CD4-positive, alpha-beta memory T cell (primary cell): ENCODE data around the gene MIA. TPM values are rescaled to one million over a fixed set of nuclear protein-coding genes. Genes with fewer than 3 reads are reported as not detected.

Source experiments
- CTCF ChIA-PET: fragments of 350-600 bp; sonication (Branson Sonifier 250); formaldehyde crosslinking; loops from one replicate; lab custom pipeline; 2021; ENCODE audit warnings: inconsistent platforms; ENCODE audit not compliant: partially characterized antibody; lab: Charles Lee
- POLR2A ChIA-PET: fragments of 350-600 bp; sonication (Branson Sonifier 250); formaldehyde crosslinking; loops from one replicate; lab custom pipeline; 2021; ENCODE audit not compliant: partially characterized antibody; lab: Charles Lee
- DNase-seq, 5 donors: peaks; one replicate each; pipeline versions ENCODE4 v3.0.0 to v3.0.0-alpha.2; 2020 to 2022; ENCODE audit warnings: mixed read lengths in 1 of 5
- H3K27ac ChIP-seq: one replicate; pipeline ENCODE4 v1.7.0; 2013; ENCODE audit warnings: low read depth, low read length
- H3K27me3 ChIP-seq: 2 replicates; pipeline ENCODE4 v1.7.0; 2013; ENCODE audit warnings: mild to moderate bottlenecking, low read length, moderate library complexity; ENCODE audit not compliant: insufficient read depth
- H3K36me3 ChIP-seq: 2 replicates; pipeline ENCODE4 v1.7.0; 2013; ENCODE audit warnings: mild to moderate bottlenecking, low read length, moderate library complexity; ENCODE audit not compliant: insufficient read depth
- H3K4me1 ChIP-seq: 2 replicates; pipeline ENCODE4 v1.7.0; 2013; ENCODE audit warnings: mild to moderate bottlenecking, low read length, moderate library complexity; ENCODE audit not compliant: insufficient read depth
- H3K4me3 ChIP-seq, 2 donors: one replicate each; pipeline ENCODE4 v1.7.0; 2013; ENCODE audit warnings: low read length in 2 of 2, mild to moderate bottlenecking in 1 of 2
- H3K9me3 ChIP-seq, 2 donors: one replicate each; pipeline ENCODE4 v1.7.0; 2013; ENCODE audit warnings: low read length in 2 of 2, control low read depth in 1 of 2; ENCODE audit not compliant: control insufficient read depth in 1 of 2
- H3K27ac Mint-ChIP-seq, 7 donors: one replicate each; pipeline ENCODE4 v1.8.0; 2020 to 2021; ENCODE audit warnings: mixed read lengths in 7 of 7, mild to moderate bottlenecking in 6 of 7, inconsistent platforms in 3 of 7, moderate library complexity in 3 of 7
- H3K27me3 Mint-ChIP-seq, 2 donors: one replicate each; pipeline ENCODE4 v1.8.0; 2020 to 2021; ENCODE audit warnings: mixed read lengths in 2 of 2
- H3K36me3 Mint-ChIP-seq, 2 donors: one replicate each; pipeline ENCODE4 v1.8.0; 2020 to 2021; ENCODE audit warnings: mixed read lengths in 2 of 2, inconsistent platforms in 1 of 2, mild to moderate bottlenecking in 1 of 2
- H3K4me1 Mint-ChIP-seq, 4 donors: one replicate each; pipeline ENCODE4 v1.8.0; 2020 to 2021; ENCODE audit warnings: mixed read lengths in 4 of 4, mild to moderate bottlenecking in 1 of 4
- H3K4me3 Mint-ChIP-seq, 8 donors: one replicate each; pipeline ENCODE4 v1.8.0; 2020 to 2021; ENCODE audit warnings: mixed read lengths in 8 of 8, mild to moderate bottlenecking in 7 of 8, moderate library complexity in 6 of 8, inconsistent platforms in 3 of 8
- H3K9me3 Mint-ChIP-seq, 8 donors: one replicate each; pipeline ENCODE4 v1.8.0; 2020 to 2021; ENCODE audit warnings: mixed read lengths in 8 of 8, mild to moderate bottlenecking in 5 of 8, inconsistent platforms in 3 of 8, moderate library complexity in 1 of 8
- intact Hi-C: fragments of 100-400 bp; cut with micrococcal nuclease; formaldehyde crosslinking; loops from one replicate; pipeline ENCODE4 v1.15.1; 2023
- polyA plus RNA-seq, 2 donors: library from polyadenylated mRNA; unstranded; fragments of 300-500 nt; fragmentation: Illumina TruSeq; gene quantifications; one replicate each; pipeline ENCODE4 v1.2.3, GENCODE V29; 2021
- total RNA-seq, 2 experiments: library from RNA; stranded (reverse); gene quantifications; one replicate each; pipeline ENCODE4 v1.2.3, GENCODE V29; 2021

MIA gene
- total and polyA plus RNA-seq, 4 experiments from 2014 or later, result 11.2 to 11.4 TPM; not detected in 2

DNA sequence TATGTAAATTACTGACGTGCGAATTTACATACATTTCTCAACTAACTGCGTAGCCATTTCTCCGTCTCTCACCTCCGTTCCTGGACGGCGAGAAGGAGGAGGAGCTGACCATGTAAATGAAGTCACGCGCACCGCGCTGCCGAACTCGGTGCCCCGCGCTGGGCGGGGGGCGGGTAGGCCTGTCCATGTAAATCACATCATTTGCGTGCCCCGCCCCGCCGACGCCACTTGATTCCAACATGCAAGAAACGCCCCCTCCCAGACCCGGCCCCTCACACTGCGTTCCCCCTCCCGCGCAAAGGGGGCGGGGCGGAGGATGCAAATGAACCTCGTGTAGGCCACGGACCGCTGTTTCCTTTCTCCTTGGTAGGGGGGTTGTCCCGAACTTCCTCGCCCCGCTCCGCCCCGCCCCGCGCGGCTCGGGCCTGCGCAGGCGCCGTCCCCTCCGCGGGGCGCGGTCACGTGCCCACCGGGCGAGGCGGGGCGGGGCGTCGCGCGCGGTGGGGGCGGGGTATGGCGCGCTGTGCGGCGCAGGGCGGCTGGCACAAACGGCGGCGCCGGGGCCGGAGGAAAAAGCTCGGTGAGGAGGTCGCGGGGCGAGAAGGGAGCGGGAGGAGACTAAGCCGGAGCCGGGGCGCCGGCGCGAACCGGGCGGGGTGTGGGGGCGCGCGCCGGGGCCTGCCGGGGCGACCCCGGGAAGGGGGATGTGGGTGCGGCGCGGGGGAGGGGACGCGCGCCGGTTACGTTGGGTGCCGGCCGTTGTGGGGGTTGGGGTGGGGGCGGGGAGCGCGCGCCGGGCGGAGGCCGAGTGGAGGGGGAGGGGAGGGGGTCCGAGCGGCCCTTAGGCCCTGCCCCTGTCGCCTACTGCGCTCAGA is 23.6 kb downstream of the MIA start, which contains the start of gene EGLN2:
Gene EGLN2 (plus strand): TSS at position 509 of the 875 bp plus-strand sequence. CDS start 1,382 bp downstream, outside the sequence.
- ChIA-PET CTCF (interaction anchor here (1.0 to 4.0 kb wide), 10 partner anchors 9 to 135 kb away, joined by 3 to 40 read pairs (median 8); partner anchors contain the start of genes ACTMAP, RAB4B and SNRPA), POLR2A (interaction anchor here (0.6 to 15.6 kb wide), 23 partner anchors 9 to 750 kb away, joined by 3 to 369 read pairs (median 5); partner anchors contain the start of genes ACTMAP, COQ8B, HNRNPUL1 and ITPKC)
- Mint-ChIP-seq H3K27ac (peak within 1 kb of the TSS; percentile 98 to 100 (median 99)), H3K27me3 (no peaks in the 10 kb centered on the region), H3K9me3 (no peaks in the 10 kb centered on the region), H3K36me3 (peaks cover 10 to 37% of the 10 kb centered on the region in 2 donors), H3K4me3 (peak within 1 kb of the TSS; percentile 92 to 99 (median 97)), H3K4me1 (peaks cover 36 to 60% (median 46%) of the 10 kb centered on the region in 4 donors)
- intact Hi-C loops, result loop anchor here (1.0 to 2.0 kb wide), 7 partner anchors 7 to 464 kb away; partner anchors contain the start of genes ACTMAP, COQ8B and RAB4B
- peaks cover 52% of the 10 kb centered on the region for H3K4me1 ChIP-seq
- H3K27me3 ChIP-seq, result no peaks in the 10 kb centered on the region
- peak within 1 kb of the TSS; percentile 82 for H3K27ac ChIP-seq
- H3K36me3 ChIP-seq, result peaks cover 10% of the 10 kb centered on the region
- no peaks in the 10 kb centered on the region for H3K9me3 ChIP-seq
- peak within 1 kb of the TSS; percentile 69 to 86 for H3K4me3 ChIP-seq
- DNase-seq, result peak; percentile 100

DNA sequence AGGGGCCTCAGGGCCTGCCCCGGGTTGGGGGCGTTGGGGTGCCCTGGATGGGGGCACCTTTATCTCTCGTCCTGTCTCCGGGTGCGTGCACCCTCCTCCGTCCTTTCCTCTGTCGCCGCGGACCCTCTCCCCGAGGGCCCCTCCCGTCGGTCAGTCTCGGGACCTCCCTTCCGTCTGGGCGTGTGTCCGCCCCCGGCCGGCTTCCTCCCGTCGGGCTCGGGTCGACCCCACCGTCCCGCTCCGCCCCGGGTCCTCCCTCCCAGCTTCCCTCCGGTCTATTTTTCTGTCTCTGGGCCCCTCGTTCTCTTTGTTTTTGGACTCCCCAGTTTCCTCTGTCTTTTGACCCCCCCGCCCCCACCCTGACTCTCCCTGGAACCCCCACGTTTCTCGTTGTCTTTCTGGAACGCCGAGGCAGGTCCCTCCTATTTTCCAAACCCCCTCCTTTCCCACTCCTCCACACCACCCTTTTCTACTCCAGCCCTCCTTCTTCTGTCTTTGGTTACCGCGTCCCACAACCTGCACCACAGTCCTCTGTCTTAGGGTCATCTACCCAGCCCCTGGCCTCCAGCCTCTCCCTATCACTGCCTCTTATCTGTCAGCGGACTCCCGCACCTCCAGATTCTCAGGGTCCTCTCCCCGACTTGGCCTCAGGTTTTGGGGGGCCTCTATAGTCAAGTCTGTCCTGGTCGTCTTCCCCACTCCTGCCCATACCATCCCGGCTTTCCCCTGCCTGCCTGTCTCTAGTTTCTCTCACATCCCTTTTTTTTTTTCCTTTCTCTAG is 24.4 kb downstream of the MIA start:
- peak overlapping the region; percentile 69 to 70 for H3K4me3 ChIP-seq
- H3K36me3 Mint-ChIP-seq, result peaks cover 13 to 41% of the 10 kb centered on the region in 2 donors
- H3K4me1 ChIP-seq, result peaks cover 60% of the 10 kb centered on the region
- POLR2A ChIA-PET, result interaction anchor here (0.6 to 15.6 kb wide), 10 partner anchors 8 to 464 kb away, joined by 3 to 369 read pairs (median 18); partner anchors contain the start of genes ACTMAP, HNRNPUL1, MIA and RAB4B
- peaks cover 10% of the 10 kb centered on the region for H3K36me3 ChIP-seq
- H3K27me3 Mint-ChIP-seq, result no peaks in the 10 kb centered on the region
- peak in 1 of 5 donors; percentile 39 for DNase-seq
- H3K9me3 Mint-ChIP-seq, result no peaks in the 10 kb centered on the region
- peak overlapping the region; percentile 82 for H3K27ac ChIP-seq
- H3K4me3 Mint-ChIP-seq, result peak overlapping the region; percentile 89 to 97 (median 94)
- H3K9me3 ChIP-seq, result no peaks in the 10 kb centered on the region
- peak overlapping the region; percentile 93 to 98 (median 96) for H3K27ac Mint-ChIP-seq
- peaks cover 44 to 68% (median 55%) of the 10 kb centered on the region in 4 donors for H3K4me1 Mint-ChIP-seq
- CTCF ChIA-PET, result interaction anchor here (1.3 to 4.0 kb wide), 3 partner anchors 20 to 142 kb away, joined by 3 to 40 read pairs (median 8); partner anchors contain the start of gene RAB4B
- intact Hi-C loops, result loop anchor here (1.0 to 2.0 kb wide), 2 partner anchors 76 to 463 kb away; no protein-coding TSS in a partner anchor
- no peaks in the 10 kb centered on the region for H3K27me3 ChIP-seq

DNA sequence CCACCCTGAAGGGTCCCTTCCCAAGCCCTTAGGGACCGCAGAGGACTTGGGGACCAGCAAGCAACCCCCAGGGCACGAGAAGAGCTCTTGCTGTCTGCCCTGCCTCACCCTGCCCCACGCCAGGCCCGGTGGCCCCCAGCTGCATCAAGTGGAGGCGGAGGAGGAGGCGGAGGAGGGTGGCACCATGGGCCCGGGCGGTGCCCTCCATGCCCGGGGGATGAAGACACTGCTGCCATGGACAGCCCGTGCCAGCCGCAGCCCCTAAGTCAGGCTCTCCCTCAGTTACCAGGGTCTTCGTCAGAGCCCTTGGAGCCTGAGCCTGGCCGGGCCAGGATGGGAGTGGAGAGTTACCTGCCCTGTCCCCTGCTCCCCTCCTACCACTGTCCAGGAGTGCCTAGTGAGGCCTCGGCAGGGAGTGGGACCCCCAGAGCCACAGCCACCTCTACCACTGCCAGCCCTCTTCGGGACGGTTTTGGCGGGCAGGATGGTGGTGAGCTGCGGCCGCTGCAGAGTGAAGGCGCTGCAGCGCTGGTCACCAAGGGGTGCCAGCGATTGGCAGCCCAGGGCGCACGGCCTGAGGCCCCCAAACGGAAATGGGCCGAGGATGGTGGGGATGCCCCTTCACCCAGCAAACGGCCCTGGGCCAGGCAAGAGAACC is 25.1 kb downstream of the MIA start:
- H3K36me3 Mint-ChIP-seq, result peaks cover 13 to 46% of the 10 kb centered on the region in 2 donors
- H3K4me1 Mint-ChIP-seq, result peaks cover 51 to 76% (median 61%) of the 10 kb centered on the region in 4 donors
- Histone ChIP-seq H3K36me3 (peaks cover 10% of the 10 kb centered on the region), H3K27me3 (no peaks in the 10 kb centered on the region), H3K9me3 (no peaks in the 10 kb centered on the region), H3K4me3 (peak overlapping the region; percentile 69 to 70), H3K4me1 (peaks cover 67% of the 10 kb centered on the region), H3K27ac (peak overlapping the region; percentile 82)
- H3K27me3 Mint-ChIP-seq, result no peaks in the 10 kb centered on the region
- peak overlapping the region; percentile 93 to 98 (median 96) for H3K27ac Mint-ChIP-seq
- H3K4me3 Mint-ChIP-seq, result peak overlapping the region; percentile 89 to 97 (median 94)
- intact Hi-C loops, result no loop called here
- no peaks in the 10 kb centered on the region for H3K9me3 Mint-ChIP-seq
- ChIA-PET POLR2A (interaction anchor here (1.6 to 15.6 kb wide), 4 partner anchors 11 to 84 kb away, joined by 6 to 369 read pairs (median 34); partner anchors contain the start of genes ACTMAP, COQ8B, ITPKC and MIA), CTCF (interaction anchor here (1.3 kb wide), 1 partner anchor 143 kb away, joined by 3 read pairs; no protein-coding TSS in a partner anchor)
- peak in 1 of 5 donors; percentile 38 for DNase-seq

DNA sequence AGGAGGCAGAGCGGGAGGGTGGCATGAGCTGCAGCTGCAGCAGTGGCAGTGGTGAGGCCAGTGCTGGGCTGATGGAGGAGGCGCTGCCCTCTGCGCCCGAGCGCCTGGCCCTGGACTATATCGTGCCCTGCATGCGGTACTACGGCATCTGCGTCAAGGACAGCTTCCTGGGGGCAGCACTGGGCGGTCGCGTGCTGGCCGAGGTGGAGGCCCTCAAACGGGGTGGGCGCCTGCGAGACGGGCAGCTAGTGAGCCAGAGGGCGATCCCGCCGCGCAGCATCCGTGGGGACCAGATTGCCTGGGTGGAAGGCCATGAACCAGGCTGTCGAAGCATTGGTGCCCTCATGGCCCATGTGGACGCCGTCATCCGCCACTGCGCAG is 25.7 kb downstream of the MIA start:
- Mint-ChIP-seq H3K4me3 (peak overlapping the region; percentile 72 to 97 (median 94)), H3K4me1 (peaks cover 55 to 81% (median 66%) of the 10 kb centered on the region in 4 donors), H3K27ac (peak overlapping the region in 4 of 7 donors; percentile 88 to 100 (median 91)), H3K27me3 (no peaks in the 10 kb centered on the region), H3K9me3 (no peaks in the 10 kb centered on the region), H3K36me3 (peaks cover 13 to 49% of the 10 kb centered on the region in 2 donors)
- no peaks in the 10 kb centered on the region for H3K27me3 ChIP-seq
- no peak for DNase-seq
- peak overlapping the region; percentile 82 for H3K27ac ChIP-seq
- ChIA-PET POLR2A (interaction anchor here (1.6 to 15.6 kb wide), 4 partner anchors 11 to 85 kb away, joined by 6 to 369 read pairs (median 34); partner anchors contain the start of genes ACTMAP, COQ8B, ITPKC and MIA), CTCF (interaction anchor here (0.9 to 1.3 kb wide), 2 partner anchors 40 to 143 kb away, joined by 3 read pairs; no protein-coding TSS in a partner anchor)
- H3K9me3 ChIP-seq, result no peaks in the 10 kb centered on the region
- H3K4me1 ChIP-seq, result peaks cover 72% of the 10 kb centered on the region
- intact Hi-C loops, result no loop called here
- no peak overlapping the region for H3K4me3 ChIP-seq
- peaks cover 10% of the 10 kb centered on the region for H3K36me3 ChIP-seq

- Mint-ChIP-seq H3K36me3 (peaks cover 14 to 54% of the 10 kb centered on the region in 2 donors), H3K9me3 (no peaks in the 10 kb centered on the region), H3K4me3 (peak overlapping the region; percentile 72 to 97 (median 92)), H3K4me1 (peaks cover 62 to 87% (median 73%) of the 10 kb centered on the region in 4 donors), H3K27ac (peak overlapping the region; percentile 91 to 100 (median 99)), H3K27me3 (no peaks in the 10 kb centered on the region)
- H3K36me3 ChIP-seq, result peaks cover 10% of the 10 kb centered on the region
- H3K27ac ChIP-seq, result peak overlapping the region; percentile 84
- no peak for DNase-seq
- H3K9me3 ChIP-seq, result no peaks in the 10 kb centered on the region
- ChIA-PET CTCF (interaction anchor here (0.7 to 0.9 kb wide), 2 partner anchors 19 to 41 kb away, joined by 3 to 4 read pairs; no protein-coding TSS in a partner anchor), POLR2A (interaction anchor here (0.6 to 15.6 kb wide), 9 partner anchors 10 to 461 kb away, joined by 3 to 369 read pairs (median 9); partner anchors contain the start of genes ACTMAP, COQ8B, ITPKC and MIA)
- H3K4me1 ChIP-seq, result peaks cover 79% of the 10 kb centered on the region
- H3K4me3 ChIP-seq, result peak overlapping the region in 1 of 2 donors; percentile 52
- intact Hi-C loops, result loop anchor here (2.0 kb wide), 1 partner anchor 17 kb away; no protein-coding TSS in a partner anchor
- H3K27me3 ChIP-seq, result no peaks in the 10 kb centered on the region
Observed at GRCh38 chr19:40801426-40802299, 26.3 kb downstream of the MIA start.
